OCI-LY7 (cell line): Measurements from ENCODE around the gene PCA3. TPM values are rescaled to one million over a fixed set of nuclear protein-coding genes. Genes with fewer than 3 reads are reported as not detected.

Experiments used
- BruUV-seq: library from RNA; stranded (reverse); fragments of 400-500 nt; replicated peaks from 2 replicates; lab custom pipeline; 2021; lab: Mats Ljungman, UMichigan
- CTCF ChIA-PET: fragments of 300-600 bp; sonication (Branson Sonifier 250); formaldehyde crosslinking; loops from one replicate; lab custom pipeline; 2022; ENCODE audit warnings: antibody characterized with exemption; ENCODE audit not compliant: unreplicated experiment; lab: Charles Lee
- POLR2A ChIA-PET: fragments of 300-600 bp; sonication (Branson Sonifier 250); formaldehyde crosslinking; loops from one replicate; lab custom pipeline; 2022; ENCODE audit warnings: antibody characterized with exemption; lab: Charles Lee
- DNase-seq: peaks from one replicate; pipeline ENCODE4 v3.0.0-alpha.2; 2015; ENCODE audit warnings: low spot score
- H2AFZ ChIP-seq: fragments of 200-600 bp; sonication (generic), shearing (Covaris generic); 2 replicates; pipeline ENCODE4 v1.6.1; 2014; ENCODE audit warnings: mild to moderate bottlenecking, antibody characterized with exemption, low read length, moderate library complexity
- H3K27ac ChIP-seq: fragments of 200-600 bp; sonication (generic); 2 replicates; pipeline ENCODE4 v1.5.1; 2014; ENCODE audit warnings: mixed run types, low read depth, mild to moderate bottlenecking, moderate library complexity, low read length, inconsistent platforms; ENCODE audit not compliant: poor library complexity, severe bottlenecking
- H3K36me3 ChIP-seq: fragments of 200-600 bp; sonication (generic); 2 replicates; pipeline ENCODE4 v1.6.1; 2014; ENCODE audit warnings: mild to moderate bottlenecking, antibody characterized with exemption, low read length, moderate library complexity, mixed read lengths; ENCODE audit not compliant: insufficient read depth
- H3K4me1 ChIP-seq: fragments of 200-600 bp; sonication (generic); 2 replicates; pipeline ENCODE4 v1.5.1; 2014; ENCODE audit warnings: mild to moderate bottlenecking, low read length; ENCODE audit not compliant: insufficient read depth, poor library complexity, severe bottlenecking
- H3K4me2 ChIP-seq: fragments of 200-600 bp; sonication (generic); 2 replicates; pipeline ENCODE4 v1.6.1; 2014; ENCODE audit warnings: mild to moderate bottlenecking, low read length
- H3K4me3 ChIP-seq: fragments of 200-600 bp; sonication (generic); 2 replicates; pipeline ENCODE4 v1.5.1; 2014; ENCODE audit warnings: mild to moderate bottlenecking, low read depth, low read length; ENCODE audit not compliant: poor library complexity, severe bottlenecking
- H3K79me2 ChIP-seq: fragments of 200-600 bp; sonication (generic); 2 replicates; pipeline ENCODE4 v1.6.1; 2016; ENCODE audit warnings: low read depth, mild to moderate bottlenecking, low read length, moderate library complexity, mixed read lengths; ENCODE audit not compliant: insufficient read depth
- H3K9me2 ChIP-seq: fragments of 200-600 bp; sonication (generic); 2 replicates; pipeline ENCODE4 v1.6.1; 2016; ENCODE audit warnings: mild to moderate bottlenecking, low read length, mixed read lengths; ENCODE audit not compliant: insufficient read depth
- H3K9me3 ChIP-seq: fragments of 200-600 bp; sonication (generic); 2 replicates; pipeline ENCODE4 v1.6.1; 2014; ENCODE audit warnings: mild to moderate bottlenecking, mixed run types, low read length, mixed read lengths
- H4K20me1 ChIP-seq: fragments of 200-600 bp; sonication (generic); 2 replicates; pipeline ENCODE4 v1.6.1; 2014; ENCODE audit warnings: mild to moderate bottlenecking, antibody characterized with exemption, low read length, moderate library complexity, mixed read lengths; ENCODE audit not compliant: insufficient read depth
- CTCF ChIP-seq: fragments of 200-600 bp; sonication (generic); conservative IDR thresholded peaks from 2 replicates; pipeline ENCODE4 v1.5.1; 2014; ENCODE audit warnings: mild to moderate bottlenecking, antibody characterized with exemption, low read length, moderate library complexity, mixed read lengths
- EZH2phosphoT487 ChIP-seq: fragments of 200-600 bp; sonication (generic); IDR thresholded peaks from 2 replicates; pipeline ENCODE4 v1.6.1; 2018; ENCODE audit warnings: low read depth, borderline replicate concordance, mild to moderate bottlenecking, mixed run types, antibody characterized with exemption, low read length, moderate library complexity, mixed read lengths
- intact Hi-C: fragments of 100-400 bp; cut with micrococcal nuclease; formaldehyde crosslinking; loops from one replicate; pipeline ENCODE4 v1.10.0; 2022; ENCODE audit not compliant: unreplicated experiment
- total RNA-seq, 2 experiments: library from RNA; depleted of rRNA in 1 of 2; stranded (reverse); fragments of >200 nt in 1 of 2; shearing (Covaris generic) in 1 of 2; gene quantifications; 2 replicates each; pipeline ENCODE4 v1.2.3, GENCODE V29; 2014 to 2022

The PCA3 gene
- total RNA-seq, 2 experiments from 2014 or later, result not detected

GRCh38 chr9:76743931-76744330, 20.3 kb upstream of the PCA3 start:
- H3K79me2 ChIP-seq, result no peaks in the 10 kb centered on the region
- CTCF ChIA-PET, result no interaction called here
- no peak for TF ChIP-seq CTCF
- H3K9me2 ChIP-seq, result no peaks in the 10 kb centered on the region
- H3K36me3 ChIP-seq, result no peaks in the 10 kb centered on the region
- no peaks in the 10 kb centered on the region for H3K4me1 ChIP-seq
- no peak overlapping the region for H2AFZ ChIP-seq
- intact Hi-C loops, result no loop called here
- no peak overlapping the region for H3K4me2 ChIP-seq
- no peaks in the 10 kb centered on the region; the same call in 1 of the 2 replicates for H3K9me3 ChIP-seq
- no peaks in the 10 kb centered on the region for H4K20me1 ChIP-seq
- no peak overlapping the region for H3K4me3 ChIP-seq
- DNase-seq, result no peak
- H3K27ac ChIP-seq, result no peak overlapping the region
- POLR2A ChIA-PET, result no interaction called here
- no TSS peak for BruUV-seq

DNA sequence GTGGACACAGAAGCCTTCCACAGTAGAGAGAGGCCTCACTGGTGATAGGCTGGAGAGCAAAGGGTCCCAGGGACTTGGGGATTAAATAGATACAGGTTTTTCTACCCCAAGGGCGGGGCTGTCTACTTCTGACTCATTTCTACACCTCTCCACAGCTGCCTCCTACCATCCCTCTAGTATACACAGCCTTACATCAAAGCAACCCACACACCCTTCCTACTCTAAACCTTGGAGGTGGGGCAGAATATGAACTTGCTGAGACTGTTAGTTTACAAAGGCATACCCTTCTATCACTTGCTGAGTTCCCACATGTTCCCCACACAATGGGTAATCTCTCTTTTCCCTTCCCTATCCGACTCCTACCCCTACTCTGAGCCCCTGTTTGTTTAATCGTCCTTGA, 19.9 kb upstream of the PCA3 start:
- intact Hi-C loops, result no loop called here
- Histone ChIP-seq H3K79me2 (no peaks in the 10 kb centered on the region), H3K36me3 (no peaks in the 10 kb centered on the region), H2AFZ (no peak overlapping the region), H3K9me3 (no peaks in the 10 kb centered on the region; the same call in 1 of the 2 replicates), H3K9me2 (no peaks in the 10 kb centered on the region), H3K4me2 (no peak overlapping the region), H4K20me1 (no peaks in the 10 kb centered on the region), H3K4me3 (no peak overlapping the region), H3K27ac (no peak overlapping the region), H3K4me1 (no peaks in the 10 kb centered on the region)
- ChIA-PET CTCF (no interaction called here), POLR2A (no interaction called here)
- TF ChIP-seq EZH2phosphoT487, result no peak
- TF ChIP-seq CTCF, result no peak
- DNase-seq, result no peak
- no TSS peak for BruUV-seq

DNA sequence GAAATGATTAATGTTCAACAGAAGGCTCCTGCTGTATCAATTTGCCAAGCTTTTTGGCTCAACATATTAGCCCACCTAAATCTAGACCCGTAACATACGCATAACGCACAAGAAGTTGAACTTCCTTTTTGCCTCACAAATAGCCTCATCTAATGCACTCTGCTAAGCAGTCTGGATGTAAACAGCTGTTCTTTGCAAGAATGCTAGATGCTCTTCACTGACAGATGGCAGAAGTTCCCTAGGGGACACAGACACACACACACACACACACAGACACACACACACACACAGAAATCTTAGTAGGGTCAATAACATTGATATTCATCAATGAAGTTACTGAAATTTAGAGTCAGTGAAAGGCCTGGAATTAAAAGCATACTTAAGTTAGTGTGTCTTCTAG, 13.2 kb upstream of the PCA3 start:
- ChIA-PET CTCF (no interaction called here), POLR2A (no interaction called here)
- Histone ChIP-seq H3K9me2 (no peaks in the 10 kb centered on the region), H2AFZ (no peak overlapping the region), H3K4me3 (no peak overlapping the region), H3K9me3 (no peaks in the 10 kb centered on the region), H3K4me1 (no peaks in the 10 kb centered on the region), H4K20me1 (no peaks in the 10 kb centered on the region), H3K4me2 (no peak overlapping the region), H3K79me2 (no peaks in the 10 kb centered on the region), H3K27ac (no peak overlapping the region), H3K36me3 (no peaks in the 10 kb centered on the region)
- intact Hi-C loops, result no loop called here
- no peak for DNase-seq
- BruUV-seq, result no TSS peak
- TF ChIP-seq CTCF (no peak), EZH2phosphoT487 (no peak)
